K562 (cell line): ENCODE data around the gene PCDHGB5. TPM values are rescaled to one million over a fixed set of nuclear protein-coding genes. Genes with fewer than 3 reads are reported as not detected.
A peak's percentile ranks its signal among the peaks of the same experiment; 100 is the strongest.

Experiments
- ATAC-seq: fragments of 200-7000 bp; cut with Tn5 transposase; 3 replicates; pipeline ENCODE4 v1.9.1; 2020; ENCODE audit warnings: moderate library complexity
- BruUV-seq: library from RNA; stranded (reverse); fragments of 400-500 nt; replicated peaks from 2 replicates; lab custom pipeline; 2021; lab: Mats Ljungman, UMichigan
- CTCF ChIA-PET: fragments of 300-600 bp; formaldehyde crosslinking; extraction: SDS; loops from one replicate; lab custom pipeline; 2021; ENCODE audit warnings: low intra/inter-chr PET ratio; lab: Yijun Ruan, JAX
- POLR2A ChIA-PET: fragments of 300-600, 350-650 bp; sonication (Branson Sonifier 250); formaldehyde crosslinking; extraction: SDS; loops from one replicate; lab custom pipeline; 2021; ENCODE audit warnings: antibody characterized with exemption, inconsistent platforms; lab: Yijun Ruan, JAX
- DNase-seq, 4 experiments: peaks; one replicate each; pipeline versions ENCODE4 v3.0.0 to v3.0.0-alpha.2; 2011 to 2018; ENCODE audit warnings: low spot score in 3 of 4, mixed read lengths in 3 of 4; ENCODE audit errors: extremely low read depth in 1 of 4
- FAIRE-seq: peaks from 2 replicates; lab custom pipeline; 2011; peaks lifted over from hg19 to GRCh38; lab: Jason Lieb, UNC
- H2AFZ ChIP-seq: 2 replicates; pipeline ENCODE4 v1.6.0; 2011; ENCODE audit warnings: low read depth, low read length, control low read depth, inconsistent platforms
- H3K27ac ChIP-seq: fragments of 200-600 bp; 3 replicates; pipeline ENCODE4 v1.8.0; 2011; ENCODE audit warnings: low read depth, mild to moderate bottlenecking, control low read depth, inconsistent platforms, low read length, moderate library complexity, mixed read lengths; ENCODE audit errors: extremely low read depth
- H3K27me3 ChIP-seq, 2 experiments: fragments of 300-600 bp in 1 of 2; 2 replicates in 1 of 2; 3 replicates in 1 of 2; pipeline versions ENCODE4 v1.6.0 to v1.8.0; 2011; ENCODE audit warnings: inconsistent platforms in 2 of 2, low read length in 2 of 2, mild to moderate bottlenecking in 1 of 2, mixed read lengths in 1 of 2, moderate library complexity in 1 of 2; ENCODE audit not compliant: control insufficient read depth in 2 of 2, insufficient read depth in 2 of 2
- H3K36me3 ChIP-seq: fragments of 300-600 bp; 3 replicates; pipeline ENCODE4 v1.8.0; 2011; ENCODE audit warnings: mild to moderate bottlenecking, low read length, inconsistent platforms; ENCODE audit not compliant: control insufficient read depth, insufficient read depth
- H3K4me1 ChIP-seq, 2 experiments: fragments of 200-600 bp in 1 of 2; replicated peaks in 1 of 2; 2 replicates in 1 of 2; 3 replicates in 1 of 2; pipeline versions ENCODE4 v1.5.1 to v1.8.0; 2011; ENCODE audit warnings: inconsistent platforms in 2 of 2, low read length in 2 of 2, mild to moderate bottlenecking in 1 of 2, mixed read lengths in 1 of 2, moderate library complexity in 1 of 2; ENCODE audit not compliant: control insufficient read depth in 2 of 2, insufficient read depth in 2 of 2
- H3K4me2 ChIP-seq: 2 replicates; pipeline ENCODE4 v1.6.1; 2011; ENCODE audit warnings: low read length, control low read depth, inconsistent platforms, mixed read lengths; ENCODE audit not compliant: insufficient read depth
- H3K4me3 ChIP-seq: fragments of 200-600 bp; sonication (generic), shearing (Covaris generic); 2 replicates; pipeline ENCODE4 v1.5.1; 2016; ENCODE audit warnings: control low read depth, inconsistent platforms
- H3K79me2 ChIP-seq: fragments of 200-600 bp; 3 replicates; pipeline ENCODE4 v1.8.0; 2011; ENCODE audit warnings: low read length, inconsistent platforms; ENCODE audit not compliant: control insufficient read depth, insufficient read depth
- H3K9ac ChIP-seq, 2 experiments: 2 replicates each; pipeline versions ENCODE4 v1.6.0 to v1.6.1; 2011; ENCODE audit warnings: low read depth in 2 of 2, low read length in 2 of 2, control low read depth in 1 of 2, inconsistent platforms in 1 of 2, mild to moderate bottlenecking in 1 of 2, mixed read lengths in 1 of 2; ENCODE audit not compliant: insufficient read depth in 1 of 2
- H3K9me1 ChIP-seq: one replicate; pipeline ENCODE4 v1.6.0; 2011; ENCODE audit warnings: inconsistent platforms, mild to moderate bottlenecking, low read length, moderate library complexity; ENCODE audit not compliant: control insufficient read depth, insufficient read depth
- H3K9me3 ChIP-seq: replicated peaks from 2 replicates; pipeline ENCODE4 v1.5.1; 2011; ENCODE audit warnings: low read depth, low read length, inconsistent platforms; ENCODE audit not compliant: control insufficient read depth, insufficient read depth
- H4K20me1 ChIP-seq: replicated peaks from 2 replicates; pipeline ENCODE4 v1.6.1; 2011; ENCODE audit warnings: low read length, inconsistent platforms, mixed read lengths; ENCODE audit not compliant: control insufficient read depth, insufficient read depth
- NR3C1 ChIP-seq: sonication (generic); formaldehyde crosslinking; IDR thresholded peaks from 2 replicates; pipeline ENCODE4 v1.8.1; 2022; ENCODE audit warnings: missing genetic modification reagents
- WGBS: fragments of 100-300 bp; shearing (Covaris generic); methylation state at CpG from one replicate; pipeline ENCODE4 v1.1.6; 2016; ENCODE audit warnings: low coverage, mixed read lengths; ENCODE audit not compliant: insufficient coverage; ENCODE audit errors: missing lambda C conversion rate; 5-methylcytosine and 5-hydroxymethylcytosine counted together
- in situ Hi-C: fragments of 300-500 bp; cut with MboI; formaldehyde crosslinking; loops from 4 replicates; pipeline ENCODE4 v1.15.0; 2018; ENCODE audit warnings: inconsistent platforms, mixed read lengths
- intact Hi-C: fragments of 100-400 bp; cut with micrococcal nuclease; formaldehyde crosslinking; loops from 2 replicates; pipeline ENCODE4 v1.14.2; 2022
- polyA plus RNA-seq, 8 experiments: library from polyadenylated mRNA; depleted of rRNA in 4 of 8; stranded (reverse) in 5 of 8; unstranded in 3 of 8; fragments of >200 nt; fragmentation: Nextera tagmentation in 2 of 8; fragmentation: Illumina TruSeq in 1 of 8; extraction: Ambion mirVana in 2 of 8; extraction: Trizol in 1 of 8; gene quantifications; 2 replicates each; pipeline versions ENCODE4 v1.2.1 to v1.2.3, GENCODE V29; 2011 to 2014; ENCODE audit warnings: inconsistent platforms in 1 of 8, missing spikeins in 1 of 8
- total RNA-seq, 7 experiments: library from RNA; depleted of rRNA in 6 of 7; stranded (reverse); fragments of >200 nt in 6 of 7; fragmentation: Illumina TruSeq in 2 of 7; extraction: Trizol in 2 of 7; gene quantifications; 2 replicates each; pipeline versions ENCODE4 v1.2.1 to v1.2.3, GENCODE V29; 2011 to 2021; ENCODE audit warnings: low replicate concordance in 1 of 7
- TF ChIP-seq, protein P1 (sequence below), 2 experiments: IDR thresholded peaks; 2 replicates each; pipeline ENCODE4 v1.6.1; 2011; ENCODE audit warnings: borderline replicate concordance in 1 of 2, control low read depth in 1 of 2, low read depth in 1 of 2, low read length in 1 of 2, mild to moderate bottlenecking in 1 of 2, mixed read lengths in 1 of 2, moderate library complexity in 1 of 2; ENCODE audit not compliant: insufficient read depth in 1 of 2, insufficient read length in 1 of 2, poor library complexity in 1 of 2, severe bottlenecking in 1 of 2; ENCODE audit errors: extremely low read depth in 1 of 2
- TF ChIP-seq, protein P2 (sequence below): fragments of 450-650 bp; IDR thresholded peaks from 2 replicates; pipeline ENCODE4 v1.6.1; 2016; ENCODE audit warnings: mild to moderate bottlenecking, moderate library complexity

PCDHGB5 gene
- total and polyA plus RNA-seq, 9 of the 15 experiments (the other 6 are each of a cell fraction or from before 2014, with no cell fraction given), result 0.05 to 0.29 (median 0.12) TPM; not detected in 2

DNA sequence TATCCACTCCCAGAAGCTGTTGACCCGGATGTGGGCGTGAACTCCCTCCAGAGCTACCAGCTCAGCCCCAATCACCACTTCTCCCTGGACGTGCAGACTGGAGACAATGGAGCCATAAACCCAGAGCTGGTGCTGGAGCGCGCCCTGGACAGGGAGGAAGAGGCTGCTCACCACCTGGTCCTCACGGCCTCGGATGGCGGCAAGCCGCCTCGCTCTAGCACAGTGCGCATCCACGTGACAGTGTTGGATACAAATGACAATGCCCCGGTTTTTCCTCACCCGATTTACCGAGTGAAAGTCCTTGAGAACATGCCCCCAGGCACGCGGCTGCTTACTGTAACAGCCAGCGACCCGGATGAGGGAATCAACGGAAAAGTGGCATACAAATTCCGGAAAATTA lies 4.5 kb upstream of the PCDHGB5 start:
- FAIRE-seq, result no peak
- TF ChIP-seq, protein P1, sequence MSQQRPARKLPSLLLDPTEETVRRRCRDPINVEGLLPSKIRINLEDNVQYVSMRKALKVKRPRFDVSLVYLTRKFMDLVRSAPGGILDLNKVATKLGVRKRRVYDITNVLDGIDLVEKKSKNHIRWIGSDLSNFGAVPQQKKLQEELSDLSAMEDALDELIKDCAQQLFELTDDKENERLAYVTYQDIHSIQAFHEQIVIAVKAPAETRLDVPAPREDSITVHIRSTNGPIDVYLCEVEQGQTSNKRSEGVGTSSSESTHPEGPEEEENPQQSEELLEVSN (IDR thresholded peaks at IDR 0.05; ENCODE audit: borderline replicate concordance in 1 of 2, extremely low read depth in 1 of 2, insufficient read depth in 1 of 2, insufficient read length in 1 of 2, low read depth in 1 of 2, low read length in 1 of 2, poor library complexity in 1 of 2, severe bottlenecking in 1 of 2), result peak; percentile 22 to 68
- no peak for TF ChIP-seq NR3C1
- TF ChIP-seq, protein P2, sequence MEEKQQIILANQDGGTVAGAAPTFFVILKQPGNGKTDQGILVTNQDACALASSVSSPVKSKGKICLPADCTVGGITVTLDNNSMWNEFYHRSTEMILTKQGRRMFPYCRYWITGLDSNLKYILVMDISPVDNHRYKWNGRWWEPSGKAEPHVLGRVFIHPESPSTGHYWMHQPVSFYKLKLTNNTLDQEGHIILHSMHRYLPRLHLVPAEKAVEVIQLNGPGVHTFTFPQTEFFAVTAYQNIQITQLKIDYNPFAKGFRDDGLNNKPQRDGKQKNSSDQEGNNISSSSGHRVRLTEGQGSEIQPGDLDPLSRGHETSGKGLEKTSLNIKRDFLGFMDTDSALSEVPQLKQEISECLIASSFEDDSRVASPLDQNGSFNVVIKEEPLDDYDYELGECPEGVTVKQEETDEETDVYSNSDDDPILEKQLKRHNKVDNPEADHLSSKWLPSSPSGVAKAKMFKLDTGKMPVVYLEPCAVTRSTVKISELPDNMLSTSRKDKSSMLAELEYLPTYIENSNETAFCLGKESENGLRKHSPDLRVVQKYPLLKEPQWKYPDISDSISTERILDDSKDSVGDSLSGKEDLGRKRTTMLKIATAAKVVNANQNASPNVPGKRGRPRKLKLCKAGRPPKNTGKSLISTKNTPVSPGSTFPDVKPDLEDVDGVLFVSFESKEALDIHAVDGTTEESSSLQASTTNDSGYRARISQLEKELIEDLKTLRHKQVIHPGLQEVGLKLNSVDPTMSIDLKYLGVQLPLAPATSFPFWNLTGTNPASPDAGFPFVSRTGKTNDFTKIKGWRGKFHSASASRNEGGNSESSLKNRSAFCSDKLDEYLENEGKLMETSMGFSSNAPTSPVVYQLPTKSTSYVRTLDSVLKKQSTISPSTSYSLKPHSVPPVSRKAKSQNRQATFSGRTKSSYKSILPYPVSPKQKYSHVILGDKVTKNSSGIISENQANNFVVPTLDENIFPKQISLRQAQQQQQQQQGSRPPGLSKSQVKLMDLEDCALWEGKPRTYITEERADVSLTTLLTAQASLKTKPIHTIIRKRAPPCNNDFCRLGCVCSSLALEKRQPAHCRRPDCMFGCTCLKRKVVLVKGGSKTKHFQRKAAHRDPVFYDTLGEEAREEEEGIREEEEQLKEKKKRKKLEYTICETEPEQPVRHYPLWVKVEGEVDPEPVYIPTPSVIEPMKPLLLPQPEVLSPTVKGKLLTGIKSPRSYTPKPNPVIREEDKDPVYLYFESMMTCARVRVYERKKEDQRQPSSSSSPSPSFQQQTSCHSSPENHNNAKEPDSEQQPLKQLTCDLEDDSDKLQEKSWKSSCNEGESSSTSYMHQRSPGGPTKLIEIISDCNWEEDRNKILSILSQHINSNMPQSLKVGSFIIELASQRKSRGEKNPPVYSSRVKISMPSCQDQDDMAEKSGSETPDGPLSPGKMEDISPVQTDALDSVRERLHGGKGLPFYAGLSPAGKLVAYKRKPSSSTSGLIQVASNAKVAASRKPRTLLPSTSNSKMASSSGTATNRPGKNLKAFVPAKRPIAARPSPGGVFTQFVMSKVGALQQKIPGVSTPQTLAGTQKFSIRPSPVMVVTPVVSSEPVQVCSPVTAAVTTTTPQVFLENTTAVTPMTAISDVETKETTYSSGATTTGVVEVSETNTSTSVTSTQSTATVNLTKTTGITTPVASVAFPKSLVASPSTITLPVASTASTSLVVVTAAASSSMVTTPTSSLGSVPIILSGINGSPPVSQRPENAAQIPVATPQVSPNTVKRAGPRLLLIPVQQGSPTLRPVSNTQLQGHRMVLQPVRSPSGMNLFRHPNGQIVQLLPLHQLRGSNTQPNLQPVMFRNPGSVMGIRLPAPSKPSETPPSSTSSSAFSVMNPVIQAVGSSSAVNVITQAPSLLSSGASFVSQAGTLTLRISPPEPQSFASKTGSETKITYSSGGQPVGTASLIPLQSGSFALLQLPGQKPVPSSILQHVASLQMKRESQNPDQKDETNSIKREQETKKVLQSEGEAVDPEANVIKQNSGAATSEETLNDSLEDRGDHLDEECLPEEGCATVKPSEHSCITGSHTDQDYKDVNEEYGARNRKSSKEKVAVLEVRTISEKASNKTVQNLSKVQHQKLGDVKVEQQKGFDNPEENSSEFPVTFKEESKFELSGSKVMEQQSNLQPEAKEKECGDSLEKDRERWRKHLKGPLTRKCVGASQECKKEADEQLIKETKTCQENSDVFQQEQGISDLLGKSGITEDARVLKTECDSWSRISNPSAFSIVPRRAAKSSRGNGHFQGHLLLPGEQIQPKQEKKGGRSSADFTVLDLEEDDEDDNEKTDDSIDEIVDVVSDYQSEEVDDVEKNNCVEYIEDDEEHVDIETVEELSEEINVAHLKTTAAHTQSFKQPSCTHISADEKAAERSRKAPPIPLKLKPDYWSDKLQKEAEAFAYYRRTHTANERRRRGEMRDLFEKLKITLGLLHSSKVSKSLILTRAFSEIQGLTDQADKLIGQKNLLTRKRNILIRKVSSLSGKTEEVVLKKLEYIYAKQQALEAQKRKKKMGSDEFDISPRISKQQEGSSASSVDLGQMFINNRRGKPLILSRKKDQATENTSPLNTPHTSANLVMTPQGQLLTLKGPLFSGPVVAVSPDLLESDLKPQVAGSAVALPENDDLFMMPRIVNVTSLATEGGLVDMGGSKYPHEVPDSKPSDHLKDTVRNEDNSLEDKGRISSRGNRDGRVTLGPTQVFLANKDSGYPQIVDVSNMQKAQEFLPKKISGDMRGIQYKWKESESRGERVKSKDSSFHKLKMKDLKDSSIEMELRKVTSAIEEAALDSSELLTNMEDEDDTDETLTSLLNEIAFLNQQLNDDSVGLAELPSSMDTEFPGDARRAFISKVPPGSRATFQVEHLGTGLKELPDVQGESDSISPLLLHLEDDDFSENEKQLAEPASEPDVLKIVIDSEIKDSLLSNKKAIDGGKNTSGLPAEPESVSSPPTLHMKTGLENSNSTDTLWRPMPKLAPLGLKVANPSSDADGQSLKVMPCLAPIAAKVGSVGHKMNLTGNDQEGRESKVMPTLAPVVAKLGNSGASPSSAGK, result peak; percentile 18; the same call in 1 of the 2 replicates
- TF ChIP-seq, all 486 proteins: peak for 2
- DNase-seq (no peak), ATAC-seq (no peak)
- WGBS, result 18% methylated on average over 21 of the region's 21 CpGs
- CTCF ChIA-PET, result no interaction called here
- POLR2A ChIA-PET, result no interaction called here
- H2AFZ ChIP-seq, result no peak overlapping the region
- H3K27me3 ChIP-seq, result peaks cover 0 to 29% of the 10 kb centered on the region in 2 experiments; a peak in 3 of 5 replicates
- H3K79me2 ChIP-seq, result no peaks in the 10 kb centered on the region
- no peaks in the 10 kb centered on the region for H3K36me3 ChIP-seq
- no peak overlapping the region for H3K27ac ChIP-seq
- no peak overlapping the region for H3K9ac ChIP-seq
- H3K4me2 ChIP-seq, result no peak overlapping the region; the same call in 1 of the 2 replicates
- H3K9me3 ChIP-seq, result no peaks in the 10 kb centered on the region
- BruUV-seq, result no TSS peak
- no peaks in the 10 kb centered on the region for H3K9me1 ChIP-seq
- peaks cover 0 to 13% of the 10 kb centered on the region in 2 experiments; a peak in 1 of 5 replicates for H3K4me1 ChIP-seq
- intact Hi-C loops, result no loop called here
- no peaks in the 10 kb centered on the region for H4K20me1 ChIP-seq
- H3K4me3 ChIP-seq, result no peak overlapping the region
- in situ Hi-C loops, result no loop called here
